Naive thymus-derived CD4-positive, alpha-beta T cell (primary cell): ENCODE measurements around the gene IFT25. TPM values are rescaled to one million over a fixed set of nuclear protein-coding genes. Genes with fewer than 3 reads are reported as not detected.

Experiments
- ATAC-seq: fragments of 150-1000 bp; cut with Tn5 transposase; 2 replicates; pipeline ENCODE4 v1.10.0; 2021; ENCODE audit warnings: mild to moderate bottlenecking, moderate library complexity
- CTCF ChIA-PET: fragments of 350-600 bp; sonication (Branson Sonifier 250); formaldehyde crosslinking; loops from one replicate; lab custom pipeline; 2021; ENCODE audit warnings: antibody characterized with exemption; lab: Charles Lee
- POLR2A ChIA-PET: fragments of 350-600 bp; sonication (Branson Sonifier 250); formaldehyde crosslinking; loops from one replicate; lab custom pipeline; 2021; ENCODE audit warnings: antibody characterized with exemption, inconsistent platforms; lab: Charles Lee
- DNase-seq, 9 donors: peaks; one replicate each; pipeline versions ENCODE4 v3.0.0 to v3.0.0-alpha.2; 2020 to 2022; ENCODE audit warnings: mixed read lengths in 1 of 9
- H3K27ac ChIP-seq: one replicate; pipeline ENCODE4 v1.7.0; 2013; ENCODE audit warnings: mild to moderate bottlenecking, low read depth, low read length, moderate library complexity
- H3K27me3 ChIP-seq, 2 donors: one replicate each; pipeline ENCODE4 v1.7.0; 2013; ENCODE audit warnings: low read length in 2 of 2, mild to moderate bottlenecking in 2 of 2, moderate library complexity in 2 of 2; ENCODE audit not compliant: control insufficient read depth in 2 of 2, insufficient read depth in 2 of 2
- H3K36me3 ChIP-seq, 3 experiments: 1 replicate in 2 of 3; 2 replicates in 1 of 3; pipeline ENCODE4 v1.7.0; 2013; ENCODE audit warnings: low read length in 3 of 3, mild to moderate bottlenecking in 3 of 3, moderate library complexity in 1 of 3; ENCODE audit not compliant: insufficient read depth in 3 of 3, control insufficient read depth in 2 of 3
- H3K4me1 ChIP-seq, 2 donors: one replicate each; pipeline ENCODE4 v1.7.0; 2013; ENCODE audit warnings: low read length in 2 of 2, mild to moderate bottlenecking in 2 of 2, moderate library complexity in 1 of 2; ENCODE audit not compliant: control insufficient read depth in 2 of 2, insufficient read depth in 2 of 2
- H3K4me3 ChIP-seq: 2 replicates; pipeline ENCODE4 v1.7.0; 2013; ENCODE audit warnings: mild to moderate bottlenecking, low read length
- H3K9me3 ChIP-seq, 3 experiments: 1 replicate in 2 of 3; 2 replicates in 1 of 3; pipeline ENCODE4 v1.7.0; 2013; ENCODE audit warnings: low read length in 3 of 3; ENCODE audit not compliant: control insufficient read depth in 2 of 3
- H3K27ac Mint-ChIP-seq, 9 donors: one replicate each; pipeline ENCODE4 v1.8.0; 2020 to 2022; ENCODE audit warnings: mixed read lengths in 9 of 9, mild to moderate bottlenecking in 8 of 9, moderate library complexity in 5 of 9, inconsistent platforms in 2 of 9
- H3K27me3 Mint-ChIP-seq, 5 donors: one replicate each; pipeline ENCODE4 v1.8.0; 2021 to 2022; ENCODE audit warnings: mixed read lengths in 5 of 5, mild to moderate bottlenecking in 1 of 5
- H3K36me3 Mint-ChIP-seq, 5 donors: one replicate each; pipeline ENCODE4 v1.8.0; 2020 to 2022; ENCODE audit warnings: mixed read lengths in 5 of 5, mild to moderate bottlenecking in 3 of 5, inconsistent platforms in 1 of 5
- H3K4me1 Mint-ChIP-seq, 7 donors: one replicate each; pipeline ENCODE4 v1.8.0; 2020 to 2022; ENCODE audit warnings: mixed read lengths in 7 of 7, mild to moderate bottlenecking in 3 of 7, inconsistent platforms in 1 of 7
- H3K4me3 Mint-ChIP-seq, 10 donors: one replicate each; pipeline ENCODE4 v1.8.0; 2020 to 2022; ENCODE audit warnings: mild to moderate bottlenecking in 10 of 10, mixed read lengths in 10 of 10, moderate library complexity in 6 of 10, inconsistent platforms in 2 of 10
- H3K9me3 Mint-ChIP-seq, 11 donors: one replicate each; pipeline ENCODE4 v1.8.0; 2020 to 2022; ENCODE audit warnings: mixed read lengths in 11 of 11, mild to moderate bottlenecking in 4 of 11, inconsistent platforms in 1 of 11, moderate library complexity in 1 of 11
- intact Hi-C, 2 donors: fragments of 100-400 bp; cut with micrococcal nuclease; formaldehyde crosslinking; loops; one replicate each; pipeline ENCODE4 v1.15.1; 2023
- polyA plus RNA-seq, 2 donors: library from polyadenylated mRNA; unstranded; fragments of 300-500 nt; fragmentation: Illumina TruSeq; gene quantifications; one replicate each; pipeline ENCODE4 v1.2.3, GENCODE V29; 2021
- total RNA-seq, 6 experiments: library from RNA in 5 of 6; stranded (reverse) in 5 of 6; gene quantifications; 1 replicate in 5 of 6; 2 replicates in 1 of 6; pipeline ENCODE4 v1.2.3 and lab custom pipeline; 2021 to 2026

IFT25 gene
- total and polyA plus RNA-seq, 7 experiments from 2014 or later, result 17.5 to 59.9 (median 41.3) TPM

GRCh38 chr1:53945183-53945432 lies 391 bp downstream of the IFT25 start:
- intact Hi-C loops, result loop anchor here (1.0 to 10.0 kb wide), 12 partner anchors 26 to 1888 kb away; partner anchors contain the start of genes TCEANC2 (in 2 of the 2), TMEM59 (in 2 of the 2), BTF3L4 (in 1 of the 2) and CC2D1B (in 1 of the 2)
- DNase-seq (peak in 1 of 9 donors; percentile 20), ATAC-seq (no peak)
- peak overlapping the region; percentile 83 for H3K27ac ChIP-seq
- Mint-ChIP-seq H3K27me3 (no peaks in the 10 kb centered on the region), H3K9me3 (no peaks in the 10 kb centered on the region), H3K27ac (peak overlapping the region; percentile 83 to 96 (median 93)), H3K4me3 (peak overlapping the region; percentile 91 to 97 (median 96)), H3K36me3 (peaks cover 0 to 16% (median 0%) of the 10 kb centered on the region in 5 donors), H3K4me1 (peaks cover 35 to 65% (median 58%) of the 10 kb centered on the region in 7 donors)
- H3K4me3 ChIP-seq, result peak overlapping the region; percentile 70
- no peaks in the 10 kb centered on the region for H3K36me3 ChIP-seq
- CTCF ChIA-PET, result interaction anchor here (1.1 to 2.3 kb wide), 4 partner anchors 8 to 85 kb away, joined by 4 to 10 read pairs (median 6); partner anchors contain the start of gene YIPF1
- POLR2A ChIA-PET, result interaction anchor here (0.7 to 2.4 kb wide), 14 partner anchors 8 to 856 kb away, joined by 3 to 21 read pairs (median 4); partner anchors contain the start of genes TCEANC2, TMEM59, TTC22 and YIPF1
- no peaks in the 10 kb centered on the region for H3K27me3 ChIP-seq
- H3K9me3 ChIP-seq, result no peaks in the 10 kb centered on the region
- peaks cover 17 to 30% of the 10 kb centered on the region in 2 donors for H3K4me1 ChIP-seq

GRCh38 chr1:53944469-53945182 lies 873 bp downstream of the IFT25 start:
- peak overlapping the region; percentile 91 to 97 (median 96) for H3K4me3 Mint-ChIP-seq
- ChIA-PET POLR2A (interaction anchor here (0.7 to 2.4 kb wide), 13 partner anchors 10 to 856 kb away, joined by 3 to 21 read pairs (median 4); partner anchors contain the start of genes TCEANC2, TMEM59, TTC22 and YIPF1), CTCF (interaction anchor here (0.6 to 2.3 kb wide), 5 partner anchors 8 to 96 kb away, joined by 3 to 10 read pairs (median 5); partner anchors contain the start of gene YIPF1)
- no peaks in the 10 kb centered on the region for H3K9me3 Mint-ChIP-seq
- intact Hi-C loops, result loop anchor here (1.0 to 10.0 kb wide), 12 partner anchors 26 to 1887 kb away; partner anchors contain the start of genes TCEANC2 (in 2 of the 2), TMEM59 (in 2 of the 2), BTF3L4 (in 1 of the 2) and CC2D1B (in 1 of the 2)
- peak overlapping the region; percentile 83 for H3K27ac ChIP-seq
- H3K36me3 Mint-ChIP-seq, result peaks cover 0 to 20% (median 0%) of the 10 kb centered on the region in 5 donors
- no peaks in the 10 kb centered on the region for H3K27me3 ChIP-seq
- H3K4me1 Mint-ChIP-seq, result peaks cover 35 to 61% (median 58%) of the 10 kb centered on the region in 7 donors
- DNase-seq, result no peak
- peak overlapping the region; percentile 70 for H3K4me3 ChIP-seq
- no peak for ATAC-seq
- H3K27me3 Mint-ChIP-seq, result no peaks in the 10 kb centered on the region
- no peaks in the 10 kb centered on the region for H3K9me3 ChIP-seq
- H3K4me1 ChIP-seq, result peaks cover 17 to 30% of the 10 kb centered on the region in 2 donors
- H3K36me3 ChIP-seq, result no peaks in the 10 kb centered on the region
- H3K27ac Mint-ChIP-seq, result peak overlapping the region; percentile 83 to 96 (median 93)

GRCh38 chr1:53943490-53944043 lies 1.9 kb downstream of the IFT25 start:
- ATAC-seq (no peak), DNase-seq (no peak)
- Mint-ChIP-seq H3K9me3 (no peaks in the 10 kb centered on the region), H3K4me3 (peak overlapping the region; percentile 64 to 97 (median 79)), H3K4me1 (peaks cover 34 to 64% (median 57%) of the 10 kb centered on the region in 7 donors), H3K27me3 (no peaks in the 10 kb centered on the region), H3K27ac (peak overlapping the region in 7 of 9 donors; percentile 30 to 66 (median 48)), H3K36me3 (peaks cover 0 to 24% (median 4%) of the 10 kb centered on the region in 5 donors)
- Histone ChIP-seq H3K4me3 (no peak overlapping the region), H3K9me3 (no peaks in the 10 kb centered on the region), H3K4me1 (peaks cover 17 to 31% of the 10 kb centered on the region in 2 donors), H3K36me3 (peaks cover 0 to under 1% (median 0%) of the 10 kb centered on the region in 3 experiments), H3K27ac (no peak overlapping the region), H3K27me3 (no peaks in the 10 kb centered on the region)
- intact Hi-C loops, result loop anchor here (2.0 to 10.0 kb wide), 4 partner anchors 25 to 1577 kb away; partner anchors contain the start of genes CC2D1B (in 1 of the 2), TUT4 (in 1 of the 2) and ZYG11B (in 1 of the 2)
- ChIA-PET CTCF (no interaction called here), POLR2A (interaction anchor here (0.6 kb wide), 2 partner anchors 15 to 961 kb away, joined by 3 to 5 read pairs; no protein-coding TSS in a partner anchor)

- Mint-ChIP-seq H3K4me1 (peaks cover 34 to 64% (median 54%) of the 10 kb centered on the region in 7 donors), H3K27me3 (no peaks in the 10 kb centered on the region), H3K4me3 (peak overlapping the region in 8 of 10 donors; percentile 40 to 97 (median 71)), H3K36me3 (peaks cover 0 to 29% (median 9%) of the 10 kb centered on the region in 5 donors), H3K27ac (peak overlapping the region in 3 of 9 donors; percentile 11 to 54 (median 42)), H3K9me3 (no peaks in the 10 kb centered on the region)
- no peaks in the 10 kb centered on the region for H3K9me3 ChIP-seq
- ChIA-PET CTCF (no interaction called here), POLR2A (interaction anchor here (0.6 kb wide), 1 partner anchor 961 kb away, joined by 5 read pairs; no protein-coding TSS in a partner anchor)
- H3K27ac ChIP-seq, result no peak overlapping the region
- ATAC-seq (no peak), DNase-seq (no peak)
- peaks cover 0 to 5% (median 0%) of the 10 kb centered on the region in 3 experiments for H3K36me3 ChIP-seq
- H3K4me1 ChIP-seq, result peaks cover 17 to 34% of the 10 kb centered on the region in 2 donors
- H3K27me3 ChIP-seq, result no peaks in the 10 kb centered on the region
- intact Hi-C loops, result loop anchor here in 1 of 2 donors (10.0 kb wide), 2 partner anchors 1218 to 1388 kb away; partner anchors contain the start of genes TUT4 and ZYG11B
- no peak overlapping the region for H3K4me3 ChIP-seq
Observed at GRCh38 chr1:53943090-53943489, 2.4 kb downstream of the IFT25 start.

GRCh38 chr1:53942127-53942957 lies 3.2 kb downstream of the IFT25 start:
- H3K27ac ChIP-seq, result no peak overlapping the region
- peaks cover 39 to 64% (median 52%) of the 10 kb centered on the region in 7 donors for H3K4me1 Mint-ChIP-seq
- peak overlapping the region in 2 of 9 donors; percentile 11 to 42 for H3K27ac Mint-ChIP-seq
- H3K4me1 ChIP-seq, result peaks cover 14 to 34% of the 10 kb centered on the region in 2 donors
- ChIA-PET POLR2A (interaction anchor here (0.6 to 0.8 kb wide), 3 partner anchors 16 to 77 kb away, joined by 3 to 4 read pairs (median 3); no protein-coding TSS in a partner anchor), CTCF (interaction anchor here (0.6 kb wide), 2 partner anchors 82 to 623 kb away, joined by 3 read pairs; no protein-coding TSS in a partner anchor)
- H3K9me3 ChIP-seq, result no peaks in the 10 kb centered on the region
- peak overlapping the region in 5 of 10 donors; percentile 0 to 78 (median 11) for H3K4me3 Mint-ChIP-seq
- H3K27me3 Mint-ChIP-seq, result no peaks in the 10 kb centered on the region
- peaks cover 0 to 10% (median 0%) of the 10 kb centered on the region in 3 experiments for H3K36me3 ChIP-seq
- H3K36me3 Mint-ChIP-seq, result peaks cover 0 to 33% (median 14%) of the 10 kb centered on the region in 5 donors
- intact Hi-C loops, result loop anchor here in 1 of 2 donors (10.0 kb wide), 2 partner anchors 1218 to 1388 kb away; partner anchors contain the start of genes TUT4 and ZYG11B
- no peak overlapping the region for H3K4me3 ChIP-seq
- H3K27me3 ChIP-seq, result no peaks in the 10 kb centered on the region
- ATAC-seq, result no peak
- no peak for DNase-seq
- H3K9me3 Mint-ChIP-seq, result no peaks in the 10 kb centered on the region
